ENCODE results near the gene MRPL36.

- TF ChIP-seq CTCF (IDR thresholded peaks at IDR 0.05; ENCODE audit: low read depth, low read length, missing input control) (no peak), REST (IDR thresholded peaks at IDR 0.05) (no peak), JUND (IDR thresholded peaks at IDR 0.05) (no peak), GABPA (IDR thresholded peaks at IDR 0.05 in 1 of 2, conservative IDR thresholded peaks at IDR 0.05 in 1 of 2) (no peak), EGR1 (IDR thresholded peaks at IDR 0.05; ENCODE audit: low read depth in 2 of 2) (no peak), ATF3 (IDR thresholded peaks at IDR 0.05) (no peak), MAX (IDR thresholded peaks at IDR 0.05) (no peak), RAD21 (IDR thresholded peaks at IDR 0.05) (no peak), TAF1 (conservative IDR thresholded peaks at IDR 0.05) (no peak), ZBTB33 (IDR thresholded peaks at IDR 0.05) (no peak), FOXA1 (IDR thresholded peaks at IDR 0.05) (no peak), YY1 (IDR thresholded peaks at IDR 0.05) (no peak), NR2F2 (IDR thresholded peaks at IDR 0.05) (no peak)
These were observed 1.8 kb downstream of the MRPL36 start for GRCh38 chr5:1797855-1798254.
